ENCODE results near the gene CYP2W1.

GRCh38 chr7:1019255-1019785 is 36.3 kb downstream of the CYP2W1 start:
- no peak for TF ChIP-seq ZNF48 (tag by site-specific recombination; IDR thresholded peaks at IDR 0.05)
- no peak for TF ChIP-seq GLIS2 (tag by site-specific recombination; IDR thresholded peaks at IDR 0.05)
- TF ChIP-seq PATZ1 (tag by site-specific recombination; IDR thresholded peaks at IDR 0.05) = no peak
- no peak for TF ChIP-seq ZNF274 (IDR thresholded peaks at IDR 0.05; ENCODE audit: low read length)
- TF ChIP-seq ZNF274 (tag by site-specific recombination; IDR thresholded peaks at IDR 0.05; ENCODE audit: borderline replicate concordance) = no peak
- no peak for TF ChIP-seq ELK4 (IDR thresholded peaks at IDR 0.05; ENCODE audit: borderline replicate concordance, low read depth, low read length)
- TF ChIP-seq BCL11A (tag by site-specific recombination; IDR thresholded peaks at IDR 0.05; ENCODE audit: low read depth) = no peak
- TF ChIP-seq ZNF426 (tag by site-specific recombination; IDR thresholded peaks at IDR 0.05) = no peak
- no peak for TF ChIP-seq KLF16 (tag by site-specific recombination; IDR thresholded peaks at IDR 0.05)
- no peak for TF ChIP-seq CTCF (tag by site-specific recombination; IDR thresholded peaks at IDR 0.05)
- no peak for TF ChIP-seq ZNF121 (tag by site-specific recombination; IDR thresholded peaks at IDR 0.05)
- no peak for TF ChIP-seq YY1 (tag by site-specific recombination; IDR thresholded peaks at IDR 0.05)
- TF ChIP-seq ZNF292 (tag by site-specific recombination; IDR thresholded peaks at IDR 0.05; ENCODE audit: borderline replicate concordance, low read depth) = no peak

Data from HEK293 (cell line).